HEK293T (cell line): ENCODE results near the gene NAV2.
"Not testable (repeated sequence)": the region's sequence is repeated elsewhere in the genome, so short reads cannot be mapped to it uniquely, and the experiment has no call there.

Source experiments
- CTBP1 ChIP-seq: fragments of 450-650 bp; IDR thresholded peaks from 2 replicates; pipeline ENCODE4 v1.6.1; 2016; ENCODE audit warnings: borderline replicate concordance
- FOXK2 ChIP-seq: fragments of 450-650 bp; IDR thresholded peaks from 2 replicates; pipeline ENCODE4 v1.6.1; 2016; ENCODE audit warnings: mild to moderate bottlenecking
- L3MBTL2 ChIP-seq: fragments of 450-650 bp; conservative IDR thresholded peaks from 2 replicates; pipeline ENCODE4 v1.6.1; 2016; ENCODE audit warnings: mild to moderate bottlenecking
- LEF1 ChIP-seq: fragments of 450-650 bp; IDR thresholded peaks from 2 replicates; pipeline ENCODE4 v1.6.1; 2017; ENCODE audit warnings: mild to moderate bottlenecking, borderline replicate concordance
- NFRKB ChIP-seq: fragments of 450-650 bp; IDR thresholded peaks from 2 replicates; pipeline ENCODE4 v1.6.1; 2016; ENCODE audit warnings: mild to moderate bottlenecking, moderate library complexity
- SUZ12 ChIP-seq: fragments of 450-650 bp; IDR thresholded peaks from 2 replicates; pipeline ENCODE4 v1.6.1; 2016; ENCODE audit warnings: mild to moderate bottlenecking

DNA sequence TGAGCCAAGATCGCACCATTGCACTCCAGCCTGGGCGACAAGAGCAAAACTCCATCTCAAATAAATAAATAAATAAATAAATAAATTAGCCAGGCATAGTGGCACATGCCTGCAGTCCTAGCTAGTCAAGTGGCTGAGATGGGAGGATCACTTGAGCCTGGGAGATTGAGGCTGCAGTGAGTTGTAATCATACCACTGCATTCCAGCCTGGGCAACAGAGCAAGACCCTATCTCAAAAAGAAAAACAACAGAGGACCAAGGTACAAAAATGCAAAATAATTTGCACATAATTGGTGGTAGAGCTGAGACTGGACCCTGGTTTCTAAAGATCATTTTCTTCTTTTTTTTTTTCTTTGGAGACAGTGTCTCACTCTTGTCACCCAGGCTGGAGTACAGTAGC, 294.0 kb downstream of the NAV2 start:
- TF ChIP-seq L3MBTL2, CTBP1, LEF1, FOXK2, SUZ12, NFRKB: not testable (repeated sequence)
